Measurements from ENCODE around the gene GAL3ST3. TPM values are rescaled to one million over a fixed set of nuclear protein-coding genes. Genes with fewer than 3 reads are reported as not detected.

Gene GAL3ST3
- total RNA-seq, 1 donor from 2014 or later: 2.1 TPM

GRCh38 chr11:66044757-66045156, 4.2 kb downstream of the GAL3ST3 start:
- no peak for TF ChIP-seq CTCF (conservative IDR thresholded peaks at IDR 0.05; ENCODE audit: low read depth, low read length)
- no peak overlapping the region for H3K4me3 ChIP-seq (ENCODE audit: low read depth, low read length)
- no peak for DNase-seq (ENCODE audit: low read depth)

GRCh38 chr11:66042996-66043906, 5.7 kb downstream of the GAL3ST3 start:
- no peak for DNase-seq (ENCODE audit: low read depth)
- no peak overlapping the region for H3K4me3 ChIP-seq (ENCODE audit: low read depth, low read length)
- TF ChIP-seq CTCF (conservative IDR thresholded peaks at IDR 0.05; ENCODE audit: low read depth, low read length): no peak

GRCh38 chr11:66042227-66042995, 6.5 kb downstream of the GAL3ST3 start:
- H3K4me3 ChIP-seq (ENCODE audit: low read depth, low read length): no peak overlapping the region
- no peak for TF ChIP-seq CTCF (conservative IDR thresholded peaks at IDR 0.05; ENCODE audit: low read depth, low read length)
- DNase-seq (ENCODE audit: low read depth): no peak

GRCh38 chr11:66039765-66040164, 9.2 kb downstream of the GAL3ST3 start:
- no peak overlapping the region for H3K4me3 ChIP-seq (ENCODE audit: low read depth, low read length)
- TF ChIP-seq CTCF (conservative IDR thresholded peaks at IDR 0.05; ENCODE audit: low read depth, low read length): no peak
- no peak for DNase-seq (ENCODE audit: low read depth)

- DNase-seq (ENCODE audit: low read depth): no peak
- TF ChIP-seq CTCF (conservative IDR thresholded peaks at IDR 0.05; ENCODE audit: low read depth, low read length): no peak
- H3K4me3 ChIP-seq (ENCODE audit: low read depth, low read length): no peak overlapping the region
These were observed 11.6 kb downstream of the GAL3ST3 start for GRCh38 chr11:66037327-66037726.

- no peak for TF ChIP-seq CTCF (conservative IDR thresholded peaks at IDR 0.05; ENCODE audit: low read depth, low read length)
- DNase-seq (ENCODE audit: low read depth): no peak
- no peak overlapping the region for H3K4me3 ChIP-seq (ENCODE audit: low read depth, low read length)
These were observed 12.6 kb downstream of the GAL3ST3 start for GRCh38 chr11:66036334-66036710.
